ENCODE measurements around the gene RPRML.
A peak's percentile ranks its signal among the peaks of the same experiment; 100 is the strongest.

The RPRML gene

DNA sequence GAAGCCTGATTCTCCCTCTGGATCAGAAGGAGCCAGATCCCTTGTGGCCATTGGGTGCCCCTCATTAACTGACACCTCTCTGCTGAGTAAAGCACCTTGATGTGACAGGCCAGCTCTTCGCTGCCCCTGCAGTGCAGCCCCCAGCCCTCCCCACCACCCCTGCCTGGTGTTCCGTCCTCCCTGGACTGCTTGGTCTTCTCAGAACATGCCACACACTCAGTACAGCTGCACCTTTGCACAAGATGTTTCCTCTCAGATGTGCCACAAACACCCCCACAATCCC is 35.9 kb downstream of the RPRML start:
- no peak overlapping the region for H3K27ac ChIP-seq (ENCODE audit: low read length)
- TF ChIP-seq, protein P1, sequence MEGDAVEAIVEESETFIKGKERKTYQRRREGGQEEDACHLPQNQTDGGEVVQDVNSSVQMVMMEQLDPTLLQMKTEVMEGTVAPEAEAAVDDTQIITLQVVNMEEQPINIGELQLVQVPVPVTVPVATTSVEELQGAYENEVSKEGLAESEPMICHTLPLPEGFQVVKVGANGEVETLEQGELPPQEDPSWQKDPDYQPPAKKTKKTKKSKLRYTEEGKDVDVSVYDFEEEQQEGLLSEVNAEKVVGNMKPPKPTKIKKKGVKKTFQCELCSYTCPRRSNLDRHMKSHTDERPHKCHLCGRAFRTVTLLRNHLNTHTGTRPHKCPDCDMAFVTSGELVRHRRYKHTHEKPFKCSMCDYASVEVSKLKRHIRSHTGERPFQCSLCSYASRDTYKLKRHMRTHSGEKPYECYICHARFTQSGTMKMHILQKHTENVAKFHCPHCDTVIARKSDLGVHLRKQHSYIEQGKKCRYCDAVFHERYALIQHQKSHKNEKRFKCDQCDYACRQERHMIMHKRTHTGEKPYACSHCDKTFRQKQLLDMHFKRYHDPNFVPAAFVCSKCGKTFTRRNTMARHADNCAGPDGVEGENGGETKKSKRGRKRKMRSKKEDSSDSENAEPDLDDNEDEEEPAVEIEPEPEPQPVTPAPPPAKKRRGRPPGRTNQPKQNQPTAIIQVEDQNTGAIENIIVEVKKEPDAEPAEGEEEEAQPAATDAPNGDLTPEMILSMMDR (IDR thresholded peaks at IDR 0.05; ENCODE audit: borderline replicate concordance, extremely low read depth, low read length, poor library complexity, severe bottlenecking), result no peak
- TF ChIP-seq EZH2 (IDR thresholded peaks at IDR 0.05; ENCODE audit: borderline replicate concordance, low read depth, low read length, severe bottlenecking), result no peak
- no peak overlapping the region for H2AFZ ChIP-seq (ENCODE audit: low read depth, low read length)
- no peaks in the 10 kb centered on the region for H3K9me3 ChIP-seq (ENCODE audit: insufficient read depth, low read length, severe bottlenecking)
- H3K9ac ChIP-seq (ENCODE audit: low read depth, low read length), result no peak overlapping the region
- H3K4me1 ChIP-seq (ENCODE audit: insufficient read depth, low read length), result no peaks in the 10 kb centered on the region
- H3K4me3 ChIP-seq (ENCODE audit: low read depth in 1 of 2, low read length in 2 of 2), result no peak overlapping the region
- ATAC-seq (ENCODE audit: insufficient read depth, low read depth) (no peak), DNase-seq (no peak)
- peaks cover 30% of the 10 kb centered on the region for H3K36me3 ChIP-seq (ENCODE audit: insufficient read depth, low read length)
- H3K4me2 ChIP-seq (ENCODE audit: insufficient read depth, low read length), result no peak overlapping the region
- H4K20me1 ChIP-seq (ENCODE audit: insufficient read depth, low read length), result no peaks in the 10 kb centered on the region
- no peaks in the 10 kb centered on the region for H3K27me3 ChIP-seq (ENCODE audit: insufficient read depth, low read length, poor library complexity)
- H3K79me2 ChIP-seq (ENCODE audit: insufficient read depth, low read length), result no peaks in the 10 kb centered on the region

DNA sequence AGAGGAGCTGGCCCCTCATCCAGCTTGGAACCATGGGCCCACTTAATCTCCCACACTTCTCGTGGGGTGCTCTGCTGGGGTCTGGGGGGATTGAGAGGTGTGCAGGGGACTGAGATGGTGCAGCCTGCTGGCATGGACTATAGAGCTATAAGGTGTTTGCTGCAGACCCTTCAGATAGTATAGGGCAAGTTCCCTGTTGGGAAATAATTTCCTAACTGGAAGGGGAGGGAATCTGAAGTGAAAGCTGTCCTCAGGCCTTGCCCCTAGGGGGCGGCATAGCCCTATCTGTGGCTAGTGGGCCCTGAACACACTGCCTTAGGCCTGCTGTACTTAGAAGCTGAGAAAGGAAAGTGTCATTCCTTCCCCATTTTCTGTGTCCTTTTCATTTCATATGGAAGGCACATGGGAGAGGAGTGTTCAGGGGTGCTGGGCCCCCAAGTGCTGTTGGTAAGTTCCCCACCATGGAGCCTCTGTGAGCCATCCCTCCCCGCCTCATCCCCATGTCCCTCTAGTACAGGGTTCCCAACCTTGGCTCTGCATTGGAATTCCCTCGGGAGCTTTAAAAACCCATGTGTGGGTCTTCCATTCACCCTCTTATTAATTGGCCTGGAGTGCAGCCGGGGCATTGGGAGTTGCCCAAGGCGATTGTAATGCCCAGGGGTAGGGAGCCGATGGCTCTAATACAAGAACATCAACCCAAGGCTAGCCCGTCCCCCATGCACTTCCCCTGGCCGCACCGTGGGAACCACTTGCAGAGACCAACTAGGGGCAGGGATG is 36.4 kb downstream of the RPRML start:
- no peaks in the 10 kb centered on the region for H3K79me2 ChIP-seq (ENCODE audit: insufficient read depth, low read length)
- H3K27me3 ChIP-seq (ENCODE audit: insufficient read depth, low read length, poor library complexity), result no peaks in the 10 kb centered on the region
- H3K4me3 ChIP-seq (ENCODE audit: low read depth in 1 of 2, low read length in 2 of 2), result no peak overlapping the region
- H3K27ac ChIP-seq (ENCODE audit: low read length), result no peak overlapping the region
- H3K4me1 ChIP-seq (ENCODE audit: insufficient read depth, low read length), result no peaks in the 10 kb centered on the region
- H2AFZ ChIP-seq (ENCODE audit: low read depth, low read length), result no peak overlapping the region
- no peak overlapping the region for H3K9ac ChIP-seq (ENCODE audit: low read depth, low read length)
- no peaks in the 10 kb centered on the region for H3K9me3 ChIP-seq (ENCODE audit: insufficient read depth, low read length, severe bottlenecking)
- peaks cover 35% of the 10 kb centered on the region for H3K36me3 ChIP-seq (ENCODE audit: insufficient read depth, low read length)
- no peak for TF ChIP-seq EZH2 (IDR thresholded peaks at IDR 0.05; ENCODE audit: borderline replicate concordance, low read depth, low read length, severe bottlenecking)
- TF ChIP-seq, protein P1 (IDR thresholded peaks at IDR 0.05; ENCODE audit: borderline replicate concordance, extremely low read depth, low read length, poor library complexity, severe bottlenecking), result peak; percentile 90
- no peak overlapping the region for H3K4me2 ChIP-seq (ENCODE audit: insufficient read depth, low read length)
- DNase-seq (peak; percentile 68), ATAC-seq (ENCODE audit: insufficient read depth, low read depth) (peak; percentile 73)
- no peaks in the 10 kb centered on the region for H4K20me1 ChIP-seq (ENCODE audit: insufficient read depth, low read length)

DNA sequence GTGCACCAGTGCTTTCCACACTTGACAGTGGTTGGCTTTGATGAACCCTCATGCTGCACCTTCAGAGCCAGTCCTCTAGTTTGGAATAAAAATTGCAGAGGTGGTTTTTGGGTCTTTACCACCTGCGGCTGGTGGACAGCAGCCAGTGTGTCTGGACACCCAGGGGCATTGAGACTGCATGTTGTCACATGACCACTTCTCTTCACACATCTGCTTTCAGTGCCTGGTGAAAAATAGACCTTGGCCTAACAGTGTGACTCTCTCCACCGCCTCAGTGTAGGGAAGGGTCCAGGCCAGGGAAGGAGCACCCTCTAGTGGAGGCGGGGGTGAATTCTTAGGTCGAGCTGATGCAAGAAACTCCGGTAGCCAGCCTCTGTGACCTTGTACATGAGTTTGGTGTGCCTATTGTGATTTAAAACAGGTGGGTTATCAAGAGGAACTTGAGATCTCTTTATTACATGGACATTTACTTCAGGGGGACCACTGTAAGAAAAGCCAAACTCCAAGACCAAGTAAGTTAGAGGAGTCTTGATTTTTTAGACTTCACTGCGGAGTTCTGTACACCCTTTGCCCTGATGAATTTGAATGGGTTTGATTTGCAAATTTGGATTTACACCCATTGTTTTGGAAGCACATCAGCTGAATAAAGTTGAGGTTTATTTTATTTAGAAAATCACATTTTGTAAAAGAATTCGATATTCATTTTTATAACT is 38.2 kb downstream of the RPRML start:
- Histone ChIP-seq H3K9me3 (ENCODE audit: insufficient read depth, low read length, severe bottlenecking) (no peaks in the 10 kb centered on the region), H3K4me2 (ENCODE audit: insufficient read depth, low read length) (no peak overlapping the region), H3K79me2 (ENCODE audit: insufficient read depth, low read length) (no peaks in the 10 kb centered on the region), H3K27me3 (ENCODE audit: insufficient read depth, low read length, poor library complexity) (no peaks in the 10 kb centered on the region), H3K36me3 (ENCODE audit: insufficient read depth, low read length) (peaks cover 52% of the 10 kb centered on the region), H3K27ac (ENCODE audit: low read length) (no peak overlapping the region), H3K9ac (ENCODE audit: low read depth, low read length) (no peak overlapping the region), H3K4me1 (ENCODE audit: insufficient read depth, low read length) (no peaks in the 10 kb centered on the region), H3K4me3 (ENCODE audit: low read depth in 1 of 2, low read length in 2 of 2) (no peak overlapping the region), H2AFZ (ENCODE audit: low read depth, low read length) (no peak overlapping the region), H4K20me1 (ENCODE audit: insufficient read depth, low read length) (no peaks in the 10 kb centered on the region; the same call in 1 of the 2 replicates)
- ATAC-seq (ENCODE audit: insufficient read depth, low read depth) (peak; percentile 89), DNase-seq (peak; percentile 78)
- TF ChIP-seq, protein P1 (IDR thresholded peaks at IDR 0.05; ENCODE audit: borderline replicate concordance, extremely low read depth, low read length, poor library complexity, severe bottlenecking), result peak; percentile 92
- no peak for TF ChIP-seq EZH2 (IDR thresholded peaks at IDR 0.05; ENCODE audit: borderline replicate concordance, low read depth, low read length, severe bottlenecking)

All from DND-41 (cell line).